Prostate gland (tissue), 2 donors: ENCODE measurements around the gene RIF1.

Experiments used
- POLR2A ChIP-seq: fragments of 450-650 bp; IDR thresholded peaks from one replicate; pipeline ENCODE4 v1.6.1; 2016; ENCODE audit warnings: antibody characterized with exemption, mild to moderate bottlenecking
- POLR2AphosphoS5 ChIP-seq: sonication (generic); formaldehyde crosslinking; IDR thresholded peaks from one replicate; pipeline ENCODE4 v1.6.1; 2017; ENCODE audit warnings: antibody characterized with exemption
- TF ChIP-seq, protein P1 (sequence below), 4 experiments: fragments of 200-600 bp in 2 of 4; fragments of 450-650 bp in 2 of 4; sonication (generic) in 2 of 4; IDR thresholded peaks; 1 replicate in 3 of 4; 2 replicates in 1 of 4; pipeline ENCODE4 v1.5.1; 2016 to 2019; ENCODE audit warnings: antibody characterized with exemption in 4 of 4, mild to moderate bottlenecking in 2 of 4, moderate library complexity in 2 of 4

- TF ChIP-seq, protein P1, sequence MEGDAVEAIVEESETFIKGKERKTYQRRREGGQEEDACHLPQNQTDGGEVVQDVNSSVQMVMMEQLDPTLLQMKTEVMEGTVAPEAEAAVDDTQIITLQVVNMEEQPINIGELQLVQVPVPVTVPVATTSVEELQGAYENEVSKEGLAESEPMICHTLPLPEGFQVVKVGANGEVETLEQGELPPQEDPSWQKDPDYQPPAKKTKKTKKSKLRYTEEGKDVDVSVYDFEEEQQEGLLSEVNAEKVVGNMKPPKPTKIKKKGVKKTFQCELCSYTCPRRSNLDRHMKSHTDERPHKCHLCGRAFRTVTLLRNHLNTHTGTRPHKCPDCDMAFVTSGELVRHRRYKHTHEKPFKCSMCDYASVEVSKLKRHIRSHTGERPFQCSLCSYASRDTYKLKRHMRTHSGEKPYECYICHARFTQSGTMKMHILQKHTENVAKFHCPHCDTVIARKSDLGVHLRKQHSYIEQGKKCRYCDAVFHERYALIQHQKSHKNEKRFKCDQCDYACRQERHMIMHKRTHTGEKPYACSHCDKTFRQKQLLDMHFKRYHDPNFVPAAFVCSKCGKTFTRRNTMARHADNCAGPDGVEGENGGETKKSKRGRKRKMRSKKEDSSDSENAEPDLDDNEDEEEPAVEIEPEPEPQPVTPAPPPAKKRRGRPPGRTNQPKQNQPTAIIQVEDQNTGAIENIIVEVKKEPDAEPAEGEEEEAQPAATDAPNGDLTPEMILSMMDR (IDR thresholded peaks at IDR 0.05): no peak
- no peak for TF ChIP-seq POLR2A
- TF ChIP-seq POLR2AphosphoS5: no peak
Measured at GRCh38 chr2:151407281-151407680, 2.4 kb upstream of the RIF1 start.
